ENCODE data around the gene PAXX. TPM values are rescaled to one million over a fixed set of nuclear protein-coding genes. Genes with fewer than 3 reads are reported as not detected.

The PAXX gene
- total and polyA plus RNA-seq, 2 donors (not counting 1 experiment from before 2014, with no cell fraction given) = 74.8 to 167 TPM

- no peak overlapping the region for H3K4me3 ChIP-seq (ENCODE audit: control extremely low read depth in 1 of 5, extremely low read depth in 1 of 5, insufficient read depth in 1 of 5, low read depth in 2 of 5, low read length in 4 of 5)
- peaks cover 0 to 4% (median under 1%) of the 10 kb centered on the region in 4 experiments for H3K27me3 ChIP-seq (replicated peaks in 1 of 4; ENCODE audit: control extremely low read depth in 1 of 4, control insufficient read depth in 3 of 4, insufficient read depth in 4 of 4, low read length in 3 of 4)
- TF ChIP-seq EZH2 (IDR thresholded peaks at IDR 0.05; ENCODE audit: borderline replicate concordance, insufficient read depth, low read depth, low read length, poor library complexity, severe bottlenecking) = no peak
- TF ChIP-seq, protein P1, sequence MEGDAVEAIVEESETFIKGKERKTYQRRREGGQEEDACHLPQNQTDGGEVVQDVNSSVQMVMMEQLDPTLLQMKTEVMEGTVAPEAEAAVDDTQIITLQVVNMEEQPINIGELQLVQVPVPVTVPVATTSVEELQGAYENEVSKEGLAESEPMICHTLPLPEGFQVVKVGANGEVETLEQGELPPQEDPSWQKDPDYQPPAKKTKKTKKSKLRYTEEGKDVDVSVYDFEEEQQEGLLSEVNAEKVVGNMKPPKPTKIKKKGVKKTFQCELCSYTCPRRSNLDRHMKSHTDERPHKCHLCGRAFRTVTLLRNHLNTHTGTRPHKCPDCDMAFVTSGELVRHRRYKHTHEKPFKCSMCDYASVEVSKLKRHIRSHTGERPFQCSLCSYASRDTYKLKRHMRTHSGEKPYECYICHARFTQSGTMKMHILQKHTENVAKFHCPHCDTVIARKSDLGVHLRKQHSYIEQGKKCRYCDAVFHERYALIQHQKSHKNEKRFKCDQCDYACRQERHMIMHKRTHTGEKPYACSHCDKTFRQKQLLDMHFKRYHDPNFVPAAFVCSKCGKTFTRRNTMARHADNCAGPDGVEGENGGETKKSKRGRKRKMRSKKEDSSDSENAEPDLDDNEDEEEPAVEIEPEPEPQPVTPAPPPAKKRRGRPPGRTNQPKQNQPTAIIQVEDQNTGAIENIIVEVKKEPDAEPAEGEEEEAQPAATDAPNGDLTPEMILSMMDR (IDR thresholded peaks at IDR 0.05) = no peak
- no peak overlapping the region for H3K27ac Mint-ChIP-seq
- ChIA-PET POLR2A (interaction anchor here (0.7 kb wide), 2 partner anchors 64 to 73 kb away, joined by 3 to 5 read pairs; no protein-coding TSS in a partner anchor), CTCF (interaction anchor here (0.7 kb wide), 1 partner anchor 159 kb away, joined by 3 read pairs; no protein-coding TSS in a partner anchor)
- intact Hi-C loops (cut with micrococcal nuclease) = no loop called here
- no peaks in the 10 kb centered on the region for H4K20me1 ChIP-seq (ENCODE audit: control insufficient read depth, insufficient read depth, low read length, poor library complexity, severe bottlenecking)
- peaks cover 5 to 10% of the 10 kb centered on the region in 2 donors for H3K4me1 ChIP-seq (ENCODE audit: control insufficient read depth in 2 of 2, insufficient read depth in 2 of 2, low read length in 2 of 2)
- H3K27ac ChIP-seq (ENCODE audit: low read length in 2 of 2) = no peak overlapping the region
- peaks cover 11% of the 10 kb centered on the region for H3K4me1 Mint-ChIP-seq
- H3K4me2 ChIP-seq (replicated peaks; ENCODE audit: low read depth, low read length, poor library complexity, severe bottlenecking) = no peak overlapping the region
- H2AFZ ChIP-seq (ENCODE audit: insufficient read depth, low read depth, low read length, poor library complexity, severe bottlenecking) = no peak overlapping the region
- H3K79me2 ChIP-seq (ENCODE audit: control insufficient read depth, insufficient read depth, low read length) = no peaks in the 10 kb centered on the region
- no peaks in the 10 kb centered on the region for H3K9me3 ChIP-seq (ENCODE audit: control extremely low read depth in 1 of 3, control insufficient read depth in 2 of 3, insufficient read depth in 1 of 3, low read length in 2 of 3)
- H3K36me3 ChIP-seq (replicated peaks in 1 of 2; ENCODE audit: control extremely low read depth in 1 of 2, control insufficient read depth in 1 of 2, extremely low read depth in 1 of 2, insufficient read depth in 2 of 2, low read length in 1 of 2) = no peaks in the 10 kb centered on the region
- ATAC-seq (ENCODE audit: low read depth) (no peak), DNase-seq (no peak)
- H3K4me3 Mint-ChIP-seq = no peak overlapping the region
- WGBS (ENCODE audit: insufficient coverage) = 85% methylated on average over 20 of the region's 26 CpGs
- H3K9ac ChIP-seq (ENCODE audit: low read length) = no peak overlapping the region
- peaks cover 5% of the 10 kb centered on the region for H3K27me3 Mint-ChIP-seq
- H3K9me3 Mint-ChIP-seq (ENCODE audit: insufficient read depth) = no peaks in the 10 kb centered on the region
Observed at GRCh38 chr9:136964833-136965422, 27.3 kb upstream of the PAXX start.

GRCh38 chr9:136965771-136966484 lies 26.3 kb upstream of the PAXX start:
- Histone ChIP-seq H2AFZ (ENCODE audit: insufficient read depth, low read depth, low read length, poor library complexity, severe bottlenecking) (peak overlapping the region; percentile 38), H3K27ac (ENCODE audit: low read length in 2 of 2) (no peak overlapping the region), H3K79me2 (ENCODE audit: control insufficient read depth, insufficient read depth, low read length) (no peaks in the 10 kb centered on the region), H3K4me3 (ENCODE audit: control extremely low read depth in 1 of 5, extremely low read depth in 1 of 5, insufficient read depth in 1 of 5, low read depth in 2 of 5, low read length in 4 of 5) (no peak overlapping the region), H3K36me3 (replicated peaks in 1 of 2; ENCODE audit: control extremely low read depth in 1 of 2, control insufficient read depth in 1 of 2, extremely low read depth in 1 of 2, insufficient read depth in 2 of 2, low read length in 1 of 2) (no peaks in the 10 kb centered on the region), H3K27me3 (replicated peaks in 1 of 4; ENCODE audit: control extremely low read depth in 1 of 4, control insufficient read depth in 3 of 4, insufficient read depth in 4 of 4, low read length in 3 of 4) (peaks cover 0 to 8% (median 0%) of the 10 kb centered on the region in 4 experiments), H3K9me3 (ENCODE audit: control extremely low read depth in 1 of 3, control insufficient read depth in 2 of 3, insufficient read depth in 1 of 3, low read length in 2 of 3) (no peaks in the 10 kb centered on the region), H3K4me2 (replicated peaks; ENCODE audit: low read depth, low read length, poor library complexity, severe bottlenecking) (peak overlapping the region; percentile 50), H3K4me1 (ENCODE audit: control insufficient read depth in 2 of 2, insufficient read depth in 2 of 2, low read length in 2 of 2) (peaks cover 5 to 10% of the 10 kb centered on the region in 2 donors), H3K9ac (ENCODE audit: low read length) (no peak overlapping the region), H4K20me1 (ENCODE audit: control insufficient read depth, insufficient read depth, low read length, poor library complexity, severe bottlenecking) (no peaks in the 10 kb centered on the region)
- no peaks in the 10 kb centered on the region for H3K9me3 Mint-ChIP-seq (ENCODE audit: insufficient read depth)
- H3K27me3 Mint-ChIP-seq = peaks cover 5% of the 10 kb centered on the region
- peak overlapping the region; percentile 68 for H3K4me3 Mint-ChIP-seq
- ATAC-seq (ENCODE audit: low read depth) (peak; percentile 51), DNase-seq (peak; percentile 45)
- TF ChIP-seq, protein P1 (IDR thresholded peaks at IDR 0.05) = no peak
- no peak for TF ChIP-seq EZH2 (IDR thresholded peaks at IDR 0.05; ENCODE audit: borderline replicate concordance, insufficient read depth, low read depth, low read length, poor library complexity, severe bottlenecking)
- 28% methylated on average over 17 of the region's 23 CpGs for WGBS (ENCODE audit: insufficient coverage)
- H3K27ac Mint-ChIP-seq = peak overlapping the region; percentile 3
- H3K4me1 Mint-ChIP-seq = peaks cover 11% of the 10 kb centered on the region
- intact Hi-C loops (cut with micrococcal nuclease) = no loop called here
- ChIA-PET POLR2A (interaction anchor here (0.7 kb wide), 1 partner anchor 20 kb away, joined by 5 read pairs; no protein-coding TSS in a partner anchor), CTCF (no interaction called here)
